Spinal cord (tissue), 10 donors: Measurements from ENCODE around the gene IFI16. TPM values are rescaled to one million over a fixed set of nuclear protein-coding genes. Genes with fewer than 3 reads are reported as not detected.
"Not testable (repeated sequence)": the region's sequence is repeated elsewhere in the genome, so short reads cannot be mapped to it uniquely, and the experiment has no call there.

Experiments used
- DNase-seq, 6 donors: peaks; one replicate each; pipeline versions ENCODE4 v3.0.0 to v3.0.0-alpha.2; 2013 to 2015; ENCODE audit warnings: low spot score in 6 of 6, low read depth in 4 of 6
- H3K27ac ChIP-seq: one replicate; pipeline ENCODE4 v1.5.1; 2013; ENCODE audit warnings: low read depth, low read length, control low read depth
- H3K27me3 ChIP-seq: one replicate; pipeline ENCODE4 v1.6.1; 2013; ENCODE audit warnings: low read length; ENCODE audit not compliant: control insufficient read depth, insufficient read depth
- H3K36me3 ChIP-seq: one replicate; pipeline ENCODE4 v1.6.1; 2013; ENCODE audit warnings: low read length; ENCODE audit not compliant: control insufficient read depth, insufficient read depth
- H3K4me1 ChIP-seq: one replicate; pipeline ENCODE4 v1.6.1; 2013; ENCODE audit warnings: low read length; ENCODE audit not compliant: control insufficient read depth, insufficient read depth
- H3K4me3 ChIP-seq: one replicate; pipeline ENCODE4 v1.5.1; 2013; ENCODE audit warnings: low read depth, low read length, control low read depth
- H3K9me3 ChIP-seq: one replicate; pipeline ENCODE4 v1.6.1; 2013; ENCODE audit warnings: low read length; ENCODE audit not compliant: control insufficient read depth, insufficient read depth
- WGBS: methylation state at CpG from one replicate; pipeline ENCODE4 v1.1.5; 2013; ENCODE audit warnings: missing lambda C conversion rate; ENCODE audit not compliant: insufficient coverage; 5-methylcytosine and 5-hydroxymethylcytosine counted together
- polyA plus RNA-seq, 2 donors: library from polyadenylated mRNA; unstranded; fragments of 120-200 nt; gene quantifications; one replicate each; pipeline ENCODE4 v1.2.1, GENCODE V29; 2013; ENCODE audit not compliant: insufficient read length in 2 of 2
- total RNA-seq, 2 donors: library from RNA; depleted of rRNA in 1 of 2; stranded (reverse); fragments of 120-200 nt in 1 of 2; fragments of >200 nt in 1 of 2; gene quantifications; one replicate each; pipeline versions ENCODE4 v1.2.3 to v1.2.4, GENCODE V29; 2013 to 2014
- donor health status: healthy.

Gene IFI16
- total and polyA plus RNA-seq, 4 donors: 23.9 to 34.7 (median 31.0) TPM

- Histone ChIP-seq H3K4me3 (no peak overlapping the region), H3K27me3 (peaks cover 4% of the 10 kb centered on the region), H3K4me1 (no peaks in the 10 kb centered on the region), H3K9me3 (no peaks in the 10 kb centered on the region), H3K27ac (no peak overlapping the region), H3K36me3 (no peaks in the 10 kb centered on the region)
- 24% methylated on average over 5 of the region's 6 CpGs for WGBS
- peak in 1 of 6 donors; percentile 3 for DNase-seq
Observed at GRCh38 chr1:159005676-159006075, 4.0 kb upstream of the IFI16 start.

DNA sequence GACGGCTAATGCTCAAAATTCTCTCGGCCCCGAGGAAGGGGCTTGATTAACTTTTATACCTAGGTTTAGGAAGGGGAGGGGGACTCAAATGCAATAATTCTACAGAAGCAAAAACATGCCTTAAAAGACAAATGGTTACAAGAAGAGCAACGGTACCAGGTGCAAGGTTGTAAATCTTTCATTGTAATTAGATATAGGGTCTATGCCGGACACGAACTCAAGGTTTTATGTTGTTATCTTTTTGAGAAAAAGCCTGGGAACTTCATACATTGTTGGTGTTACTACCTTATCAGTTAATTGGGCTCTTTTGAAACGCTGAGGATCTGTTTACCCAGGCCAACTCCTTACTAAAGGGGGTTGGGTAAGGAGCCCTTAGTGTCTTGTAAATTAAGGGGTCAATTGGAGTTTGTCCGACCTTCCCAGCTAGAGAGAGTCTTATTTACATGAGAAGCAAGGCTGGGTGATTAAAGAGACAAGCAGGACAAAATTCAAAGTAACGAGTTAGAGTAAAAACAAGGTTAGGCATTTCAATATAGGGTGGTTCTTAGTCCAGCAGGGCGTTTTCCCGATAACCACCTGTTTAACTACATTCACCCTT, 3.4 kb upstream of the IFI16 start:
- not testable (repeated sequence) for H3K4me1 ChIP-seq, H3K27ac ChIP-seq, H3K36me3 ChIP-seq, H3K27me3 ChIP-seq, H3K9me3 ChIP-seq, DNase-seq, H3K4me3 ChIP-seq
- 18% methylated on average over 3 of the region's 11 CpGs for WGBS

DNA sequence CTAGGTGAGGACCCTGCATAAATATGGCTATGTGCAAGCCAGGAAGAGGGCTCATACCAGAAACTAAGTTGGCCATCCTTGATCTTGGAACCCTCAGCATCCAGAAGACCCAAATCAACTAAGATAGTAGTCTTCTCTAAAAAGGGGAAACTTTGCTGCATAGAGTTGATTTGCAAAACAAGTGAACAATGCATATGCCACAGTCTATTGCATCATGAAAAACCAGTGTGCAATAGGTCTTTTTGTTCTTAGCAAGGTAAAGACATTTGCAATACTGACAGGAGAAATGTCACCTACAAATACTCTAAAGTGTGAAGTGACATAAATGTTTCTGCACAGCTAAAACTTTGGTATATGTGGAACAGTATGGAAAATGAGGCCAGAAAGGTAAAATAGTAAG, 2.0 kb upstream of the IFI16 start:
- no peak for DNase-seq
- Histone ChIP-seq H3K36me3 (no peaks in the 10 kb centered on the region), H3K4me1 (no peaks in the 10 kb centered on the region), H3K27ac (no peak overlapping the region), H3K4me3 (no peak overlapping the region), H3K9me3 (no peaks in the 10 kb centered on the region), H3K27me3 (peaks cover 4% of the 10 kb centered on the region)

- DNase-seq: no peak
- no peaks in the 10 kb centered on the region for H3K36me3 ChIP-seq
- H3K27ac ChIP-seq: no peak overlapping the region
- H3K27me3 ChIP-seq: peaks cover 4% of the 10 kb centered on the region
- H3K4me1 ChIP-seq: no peaks in the 10 kb centered on the region
- WGBS: 71% methylated on average over 3 of the region's 4 CpGs
- H3K9me3 ChIP-seq: no peaks in the 10 kb centered on the region
- no peak overlapping the region for H3K4me3 ChIP-seq
Observed at GRCh38 chr1:159008744-159009188, 941 bp upstream of the IFI16 start.

DNA sequence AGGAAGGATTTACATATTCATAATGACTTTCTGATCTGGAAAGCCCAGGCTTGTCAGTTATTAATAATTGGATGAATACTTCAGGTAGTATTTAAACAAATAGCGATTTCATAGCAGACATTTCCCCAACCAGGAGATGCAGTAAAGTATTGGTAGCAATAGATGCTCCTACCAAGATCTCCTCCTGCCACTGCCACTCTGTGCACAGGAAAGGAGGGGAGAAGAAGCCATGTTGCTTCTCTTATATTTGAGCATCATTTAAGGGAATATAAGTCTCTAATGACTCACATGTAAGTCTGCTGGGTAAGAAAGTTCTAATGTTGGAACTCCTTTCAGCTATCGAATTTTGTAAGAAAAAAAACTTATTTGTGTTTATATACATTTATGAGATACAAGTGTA, 420 bp upstream of the IFI16 start:
- H3K4me1 ChIP-seq: no peaks in the 10 kb centered on the region
- no CpG with 5 or more reads among the region's 2 CpGs for WGBS
- H3K4me3 ChIP-seq: no peak overlapping the region
- no peaks in the 10 kb centered on the region for H3K9me3 ChIP-seq
- H3K27ac ChIP-seq: peak overlapping the region; percentile 31
- DNase-seq: no peak
- H3K36me3 ChIP-seq: no peaks in the 10 kb centered on the region
- H3K27me3 ChIP-seq: peaks cover 4% of the 10 kb centered on the region

- Histone ChIP-seq H3K36me3 (no peaks in the 10 kb centered on the region), H3K9me3 (no peaks in the 10 kb centered on the region), H3K4me3 (peak overlapping the region; percentile 35), H3K27ac (peak overlapping the region; percentile 31), H3K4me1 (no peaks in the 10 kb centered on the region), H3K27me3 (peaks cover 4% of the 10 kb centered on the region)
- WGBS: 100% methylated on average over 1 of the region's 5 CpGs
- no peak for DNase-seq
Observed at GRCh38 chr1:159010391-159010790, 684 bp downstream of the IFI16 start.

DNA sequence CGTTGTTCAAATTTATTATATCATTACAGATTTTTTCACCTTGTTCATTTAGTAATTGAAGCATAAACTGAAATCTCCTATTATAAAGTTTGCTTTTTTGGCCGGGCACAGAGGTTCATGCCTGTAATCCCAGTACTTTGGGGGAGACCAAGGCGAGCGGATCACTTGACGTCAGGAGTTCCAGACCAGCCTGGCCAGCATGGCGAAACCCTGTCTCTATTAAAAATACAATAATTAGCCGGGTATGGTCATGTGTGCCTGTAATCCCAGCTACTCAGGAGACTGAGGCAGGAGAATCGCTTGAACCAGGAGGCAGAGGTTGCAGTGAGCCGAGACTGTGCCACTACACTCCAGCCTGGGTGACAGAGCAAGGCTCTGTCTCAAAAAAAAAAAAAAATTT, 1.3 kb downstream of the IFI16 start:
- H3K9me3 ChIP-seq, H3K4me1 ChIP-seq, H3K36me3 ChIP-seq, H3K27ac ChIP-seq, H3K27me3 ChIP-seq, DNase-seq: not testable (repeated sequence)
- H3K4me3 ChIP-seq: peak overlapping the region; percentile 35
- 83% methylated on average over 4 of the region's 9 CpGs for WGBS

DNA sequence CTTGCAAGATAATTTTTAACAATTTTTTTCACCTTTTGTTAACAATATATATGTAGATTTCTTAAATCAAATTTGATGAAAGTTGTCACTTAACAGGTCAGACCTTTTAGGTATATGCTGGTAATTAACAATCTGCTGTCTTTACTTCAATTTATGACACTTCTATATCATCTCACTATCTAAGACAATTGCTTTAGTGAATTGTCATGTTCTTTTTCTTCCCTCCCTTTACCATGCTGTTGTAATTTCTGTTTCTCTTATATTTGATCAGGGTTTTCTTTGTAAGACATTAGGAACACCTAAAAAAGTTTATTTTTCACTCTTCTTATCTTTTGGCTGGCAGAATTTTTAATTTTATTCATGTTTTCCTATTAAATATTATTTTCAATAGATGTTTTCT, 2.0 kb downstream of the IFI16 start:
- no peak for DNase-seq
- H3K4me1 ChIP-seq: no peaks in the 10 kb centered on the region
- no peaks in the 10 kb centered on the region for H3K9me3 ChIP-seq
- no peaks in the 10 kb centered on the region for H3K36me3 ChIP-seq
- H3K27me3 ChIP-seq: no peaks in the 10 kb centered on the region
- H3K4me3 ChIP-seq: no peak overlapping the region
- H3K27ac ChIP-seq: no peak overlapping the region

GRCh38 chr1:159012495-159012894, 2.8 kb downstream of the IFI16 start:
- DNase-seq: no peak
- Histone ChIP-seq H3K4me1 (no peaks in the 10 kb centered on the region), H3K9me3 (no peaks in the 10 kb centered on the region), H3K36me3 (no peaks in the 10 kb centered on the region), H3K27me3 (no peaks in the 10 kb centered on the region), H3K27ac (no peak overlapping the region), H3K4me3 (no peak overlapping the region)
- WGBS: 40% methylated on average over 1 of the region's 6 CpGs

GRCh38 chr1:159014003-159014571, 4.4 kb downstream of the IFI16 start:
- no peak for DNase-seq
- Histone ChIP-seq H3K27ac (no peak overlapping the region), H3K4me3 (no peak overlapping the region), H3K36me3 (no peaks in the 10 kb centered on the region), H3K4me1 (no peaks in the 10 kb centered on the region), H3K9me3 (no peaks in the 10 kb centered on the region), H3K27me3 (no peaks in the 10 kb centered on the region)
- 100% methylated on average over 2 of the region's 3 CpGs for WGBS
